Astrocyte (in vitro differentiated cells and primary cell): Measurements from ENCODE around the gene LAIR2.

Experiments used
- CTCF ChIP-seq: IDR thresholded peaks from 2 replicates; pipeline ENCODE4 v1.5.1; 2011; ENCODE audit warnings: low read depth, mild to moderate bottlenecking, inconsistent platforms, low read length, moderate library complexity; ENCODE audit not compliant: insufficient read depth
- EZH2 ChIP-seq: IDR thresholded peaks from 2 replicates; pipeline ENCODE4 v1.6.1; 2012; ENCODE audit warnings: mild to moderate bottlenecking, low read length, inconsistent platforms; ENCODE audit not compliant: insufficient read depth

- TF ChIP-seq CTCF (no peak), EZH2 (no peak)
Measured at GRCh38 chr19:54460230-54461005, 42.2 kb upstream of the LAIR2 start.
